ENCODE measurements around the gene POU6F2.

POU6F2 gene

GRCh38 chr7:39265641-39266591 is 288.2 kb downstream of the POU6F2 start:
- peaks cover 0 to 4% (median 1%) of the 10 kb centered on the region in 4 donors for H3K4me1 ChIP-seq
- no peak overlapping the region for H3K4me3 ChIP-seq
- no peak for DNase-seq
- H3K27me3 ChIP-seq: no peaks in the 10 kb centered on the region
- intact Hi-C loops (cut with DNase I; ENCODE audit: low total_unique reads): no loop called here
- no peak overlapping the region for H3K27ac ChIP-seq
- no peaks in the 10 kb centered on the region for H3K36me3 ChIP-seq
- H3K9me3 ChIP-seq: no peaks in the 10 kb centered on the region
- TF ChIP-seq CTCF (IDR thresholded peaks at IDR 0.05): no peak

- H3K4me3 ChIP-seq: no peak overlapping the region
- no peaks in the 10 kb centered on the region for H3K9me3 ChIP-seq
- H3K27ac ChIP-seq: no peak overlapping the region
- H3K4me1 ChIP-seq: peaks cover 0 to 18% (median 9%) of the 10 kb centered on the region in 4 donors
- TF ChIP-seq CTCF (IDR thresholded peaks at IDR 0.05): no peak
- intact Hi-C loops (cut with DNase I; ENCODE audit: low total_unique reads): no loop called here
- H3K36me3 ChIP-seq: no peaks in the 10 kb centered on the region
- no peak for DNase-seq
- H3K27me3 ChIP-seq: no peaks in the 10 kb centered on the region
These were observed 291.3 kb downstream of the POU6F2 start for GRCh38 chr7:39269034-39269433.

- no peak overlapping the region for H3K4me3 ChIP-seq
- H3K9me3 ChIP-seq: no peaks in the 10 kb centered on the region
- H3K4me1 ChIP-seq: peaks cover 0 to 18% (median 9%) of the 10 kb centered on the region in 4 donors
- H3K27ac ChIP-seq: no peak overlapping the region
- intact Hi-C loops (cut with DNase I; ENCODE audit: low total_unique reads): no loop called here
- no peak for DNase-seq
- TF ChIP-seq CTCF (IDR thresholded peaks at IDR 0.05): no peak
- H3K36me3 ChIP-seq: no peaks in the 10 kb centered on the region
- no peaks in the 10 kb centered on the region for H3K27me3 ChIP-seq
These were observed 292.3 kb downstream of the POU6F2 start for GRCh38 chr7:39270018-39270417.

- H3K36me3 ChIP-seq: no peaks in the 10 kb centered on the region
- no peak overlapping the region for H3K27ac ChIP-seq
- no peak overlapping the region for H3K4me3 ChIP-seq
- no peaks in the 10 kb centered on the region for H3K27me3 ChIP-seq
- no peaks in the 10 kb centered on the region for H3K9me3 ChIP-seq
- intact Hi-C loops (cut with DNase I; ENCODE audit: low total_unique reads): no loop called here
- H3K4me1 ChIP-seq: peaks cover 0 to 18% (median 9%) of the 10 kb centered on the region in 4 donors
- TF ChIP-seq CTCF (IDR thresholded peaks at IDR 0.05): no peak
- DNase-seq: peak; percentile 52 to 86
These were observed 293.7 kb downstream of the POU6F2 start for GRCh38 chr7:39271402-39271801.

- Histone ChIP-seq H3K27me3 (no peaks in the 10 kb centered on the region), H3K9me3 (no peaks in the 10 kb centered on the region), H3K4me1 (peaks cover 0 to 18% (median 9%) of the 10 kb centered on the region in 4 donors), H3K4me3 (no peak overlapping the region), H3K27ac (no peak overlapping the region), H3K36me3 (no peaks in the 10 kb centered on the region)
- DNase-seq: no peak
- TF ChIP-seq CTCF (IDR thresholded peaks at IDR 0.05): no peak
- intact Hi-C loops (cut with DNase I; ENCODE audit: low total_unique reads): no loop called here
These were observed 294.4 kb downstream of the POU6F2 start for GRCh38 chr7:39272111-39272510.
